ENCODE results near the gene SORCS2.
A peak's percentile ranks its signal among the peaks of the same experiment; 100 is the strongest.

- peak in 1 of 4 experiments; percentile 24 for TF ChIP-seq CTCF (IDR thresholded peaks at IDR 0.05)
- TF ChIP-seq POLR2A (IDR thresholded peaks at IDR 0.05) = no peak
These were observed 6.3 kb upstream of the SORCS2 start for GRCh38 chr4:7186031-7186430.

All from uterus (tissue), 2 donors.